Trophoblast cell (in vitro differentiated cells and primary cell): ENCODE measurements around the gene TOX2.

ENCODE experiments used
- DNase-seq, 2 donors: peaks; one replicate each; pipeline ENCODE4 v3.0.0-alpha.2; 2016
- H2AFZ ChIP-seq: 2 replicates; pipeline ENCODE4 v1.6.1; 2013; ENCODE audit warnings: low read length, moderate library complexity, mild to moderate bottlenecking; ENCODE audit not compliant: insufficient read depth, poor library complexity
- H2AK5ac ChIP-seq: 2 replicates; pipeline ENCODE4 v1.6.1; 2013; ENCODE audit warnings: mild to moderate bottlenecking, low read length
- H2BK120ac ChIP-seq: 2 replicates; pipeline ENCODE4 v1.6.1; 2013; ENCODE audit warnings: low read length, mild to moderate bottlenecking, moderate library complexity; ENCODE audit not compliant: insufficient read depth, poor library complexity
- H2BK12ac ChIP-seq: 2 replicates; pipeline ENCODE4 v1.6.1; 2013; ENCODE audit warnings: mild to moderate bottlenecking, low read length, moderate library complexity
- H2BK5ac ChIP-seq: 2 replicates; pipeline ENCODE4 v1.6.1; 2013; ENCODE audit warnings: low read length, low read depth, moderate library complexity, mild to moderate bottlenecking; ENCODE audit not compliant: poor library complexity
- H3K14ac ChIP-seq: 2 replicates; pipeline ENCODE4 v1.6.1; 2013; ENCODE audit warnings: mild to moderate bottlenecking, low read length
- H3K18ac ChIP-seq: 2 replicates; pipeline ENCODE4 v1.6.1; 2013; ENCODE audit warnings: mild to moderate bottlenecking, low read length
- H3K23ac ChIP-seq: 2 replicates; pipeline ENCODE4 v1.6.1; 2013; ENCODE audit warnings: low read length
- H3K27ac ChIP-seq: 2 replicates; pipeline ENCODE4 v1.5.1; 2013; ENCODE audit warnings: low read depth, mild to moderate bottlenecking, inconsistent platforms, low read length, moderate library complexity
- H3K27me3 ChIP-seq: 2 replicates; pipeline ENCODE4 v1.6.1; 2013; ENCODE audit warnings: inconsistent platforms, mild to moderate bottlenecking, low read length, moderate library complexity; ENCODE audit not compliant: insufficient read depth
- H3K36me3 ChIP-seq, 2 experiments: 1 replicate in 1 of 2; 2 replicates in 1 of 2; pipeline ENCODE4 v1.6.1; 2013; ENCODE audit warnings: low read length in 2 of 2, mild to moderate bottlenecking in 2 of 2, moderate library complexity in 1 of 2; ENCODE audit not compliant: insufficient read depth in 2 of 2, control insufficient read depth in 1 of 2
- H3K4ac ChIP-seq: 2 replicates; pipeline ENCODE4 v1.6.1; 2013; ENCODE audit warnings: low read depth, mild to moderate bottlenecking, low read length, moderate library complexity
- H3K4me1 ChIP-seq, 2 experiments: 1 replicate in 1 of 2; 2 replicates in 1 of 2; pipeline ENCODE4 v1.6.1; 2013; ENCODE audit warnings: low read length in 2 of 2, mild to moderate bottlenecking in 2 of 2, moderate library complexity in 1 of 2; ENCODE audit not compliant: insufficient read depth in 2 of 2, control insufficient read depth in 1 of 2
- H3K4me2 ChIP-seq: 2 replicates; pipeline ENCODE4 v1.6.1; 2013; ENCODE audit warnings: inconsistent platforms, mild to moderate bottlenecking, low read length, moderate library complexity
- H3K4me3 ChIP-seq: 2 replicates; pipeline ENCODE4 v1.5.1; 2013; ENCODE audit warnings: mild to moderate bottlenecking, low read depth, low read length, inconsistent platforms
- H3K79me1 ChIP-seq: one replicate; pipeline ENCODE4 v1.6.1; 2013; ENCODE audit warnings: low read length
- H3K79me2 ChIP-seq: 2 replicates; pipeline ENCODE4 v1.6.1; 2013; ENCODE audit warnings: low read length, mild to moderate bottlenecking; ENCODE audit not compliant: control insufficient read depth, insufficient read depth, poor library complexity
- H3K9ac ChIP-seq: 2 replicates; pipeline ENCODE4 v1.6.1; 2013; ENCODE audit warnings: mild to moderate bottlenecking, low read length
- H3K9me3 ChIP-seq: 2 replicates; pipeline ENCODE4 v1.6.1; 2013; ENCODE audit warnings: low read depth, mild to moderate bottlenecking, control low read depth, inconsistent platforms, low read length; ENCODE audit not compliant: insufficient read depth
- H4K12ac ChIP-seq: 2 replicates; pipeline ENCODE4 v1.6.1; 2013; ENCODE audit warnings: low read depth, mild to moderate bottlenecking, low read length, moderate library complexity
- H4K8ac ChIP-seq: 2 replicates; pipeline ENCODE4 v1.6.1; 2013; ENCODE audit warnings: low read depth, mild to moderate bottlenecking, low read length, moderate library complexity
- H4K91ac ChIP-seq: one replicate; pipeline ENCODE4 v1.6.1; 2013; ENCODE audit warnings: low read depth, mild to moderate bottlenecking, low read length, moderate library complexity
- WGBS: extraction: QIAGEN DNeasy Blood & Tissue Kit; methylation state at CpG from one replicate; pipeline ENCODE4 v1.1.7; 2013; ENCODE audit warnings: missing lambda C conversion rate; ENCODE audit not compliant: insufficient read length, insufficient coverage; ENCODE audit errors: extremely low coverage; 5-methylcytosine and 5-hydroxymethylcytosine counted together

TOX2 gene

GRCh38 chr20:43910564-43910963, 4.1 kb upstream of the TOX2 start:
- Histone ChIP-seq H4K91ac (no peak overlapping the region), H3K27ac (no peak overlapping the region), H3K9ac (no peak overlapping the region), H2BK12ac (no peak overlapping the region), H2AFZ (no peak overlapping the region), H4K8ac (no peak overlapping the region), H3K4ac (no peak overlapping the region), H3K14ac (no peak overlapping the region), H3K18ac (no peak overlapping the region), H3K4me1 (peaks cover 3 to 5% of the 10 kb centered on the region in 2 experiments), H3K27me3 (peaks cover 15% of the 10 kb centered on the region), H3K9me3 (peaks cover 7% of the 10 kb centered on the region), H2AK5ac (no peak overlapping the region), H2BK120ac (no peak overlapping the region), H3K79me1 (no peaks in the 10 kb centered on the region), H3K4me2 (no peak overlapping the region), H2BK5ac (no peak overlapping the region), H3K79me2 (no peaks in the 10 kb centered on the region), H3K23ac (no peak overlapping the region), H3K4me3 (no peak overlapping the region), H4K12ac (no peak overlapping the region), H3K36me3 (no peaks in the 10 kb centered on the region)
- DNase-seq: no peak
- WGBS: no CpG with 5 or more reads among the region's 4 CpGs

GRCh38 chr20:43911066-43911465, 3.6 kb upstream of the TOX2 start:
- no CpG with 5 or more reads among the region's 2 CpGs for WGBS
- DNase-seq: no peak
- Histone ChIP-seq H3K9ac (no peak overlapping the region), H3K27ac (no peak overlapping the region), H3K4me2 (no peak overlapping the region), H2BK5ac (no peak overlapping the region), H2AFZ (no peak overlapping the region), H3K36me3 (no peaks in the 10 kb centered on the region), H4K91ac (no peak overlapping the region), H2BK12ac (no peak overlapping the region), H3K4ac (no peak overlapping the region), H3K79me2 (no peaks in the 10 kb centered on the region), H4K8ac (no peak overlapping the region), H3K9me3 (peaks cover 9% of the 10 kb centered on the region), H4K12ac (no peak overlapping the region), H3K27me3 (peaks cover 20% of the 10 kb centered on the region), H3K18ac (no peak overlapping the region), H3K14ac (no peak overlapping the region), H3K23ac (no peak overlapping the region), H3K4me3 (no peak overlapping the region), H2BK120ac (no peak overlapping the region), H3K4me1 (peaks cover 3 to 10% of the 10 kb centered on the region in 2 experiments), H3K79me1 (no peaks in the 10 kb centered on the region), H2AK5ac (no peak overlapping the region)

DNA sequence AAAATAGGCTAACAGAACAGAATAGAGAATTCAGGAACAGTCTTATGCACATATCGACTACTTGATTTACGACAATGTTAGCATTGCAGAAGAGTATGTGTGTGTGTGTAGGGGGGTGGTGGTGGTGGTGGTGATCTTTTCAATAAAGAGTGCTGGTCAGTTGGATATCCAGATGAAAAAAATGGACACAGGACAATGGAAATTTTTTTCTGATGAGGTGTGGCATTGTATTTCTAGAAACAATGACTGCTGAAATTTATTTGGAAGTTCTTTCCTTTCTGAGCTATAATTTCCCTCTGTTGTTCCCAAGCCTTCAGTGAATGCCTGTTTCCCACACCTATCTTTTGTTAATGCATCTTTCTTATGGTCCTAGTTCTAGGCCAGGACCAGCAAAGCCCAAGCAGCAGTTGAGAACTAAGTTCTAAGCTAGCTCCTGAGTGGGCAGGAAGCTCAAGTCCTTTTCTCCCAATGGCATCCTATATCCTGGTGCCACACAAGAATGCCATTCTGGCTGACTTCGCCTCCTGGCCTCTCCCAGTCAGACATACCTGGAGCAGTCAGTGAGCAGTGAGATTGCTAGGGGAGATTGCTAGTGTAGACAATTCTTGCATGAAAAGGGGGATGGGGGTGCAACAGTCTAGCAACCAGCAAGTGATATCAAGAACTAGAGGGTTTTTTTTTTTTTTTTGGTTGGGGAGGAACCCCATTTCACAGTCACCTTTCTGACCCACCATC, 1.2 kb upstream of the TOX2 start:
- no peak overlapping the region for H2AFZ ChIP-seq
- H3K4me1 ChIP-seq: peaks cover 3 to 11% of the 10 kb centered on the region in 2 experiments

DNA sequence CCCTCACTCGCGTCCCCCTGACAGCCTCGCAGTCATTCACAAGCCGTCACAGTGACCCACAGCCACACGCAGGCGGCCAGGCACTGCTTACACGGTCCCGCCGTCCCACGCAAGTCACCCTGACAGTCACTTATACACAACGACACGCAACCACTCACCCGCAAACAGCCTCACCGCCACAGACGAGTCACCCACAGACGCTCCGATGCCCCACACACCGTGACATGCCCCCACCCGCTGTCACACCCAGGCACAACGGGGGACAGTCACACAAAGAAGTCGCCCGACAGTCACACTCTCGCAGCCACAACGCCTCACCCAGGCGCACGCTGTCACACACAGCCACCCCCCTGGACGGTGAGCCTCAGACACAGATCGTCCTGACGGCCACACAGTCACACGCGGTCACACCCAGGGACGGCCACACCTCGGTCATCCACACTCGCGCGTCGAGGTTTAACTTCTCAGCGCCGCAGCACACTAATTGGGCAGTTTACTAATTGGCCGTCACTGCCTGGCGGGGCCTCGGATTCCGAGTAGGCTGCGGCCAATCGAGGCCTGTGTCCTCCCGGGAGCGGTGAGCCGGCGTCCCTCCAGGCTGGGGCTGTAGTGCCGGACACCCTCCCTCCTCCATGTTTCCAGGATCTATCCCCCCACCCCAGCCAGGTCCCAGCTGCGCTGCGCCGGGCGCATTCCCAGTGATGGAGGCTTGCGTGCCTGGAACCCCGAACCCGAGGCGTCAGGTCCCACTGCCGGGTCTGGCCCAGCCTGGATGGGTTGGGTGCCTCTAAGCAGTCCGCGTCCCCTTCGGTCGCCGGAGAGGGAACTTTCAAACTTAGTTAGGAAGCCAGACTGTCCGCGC, 790 bp downstream of the TOX2 start:
- DNase-seq: peak in 1 of 2 donors; percentile 1
- peaks cover 3 to 11% of the 10 kb centered on the region in 2 experiments for H3K4me1 ChIP-seq
- no peaks in the 10 kb centered on the region for H3K79me1 ChIP-seq
- peaks cover 12% of the 10 kb centered on the region for H3K9me3 ChIP-seq
- H3K79me2 ChIP-seq: no peaks in the 10 kb centered on the region
- no peak overlapping the region for H4K12ac ChIP-seq
- no CpG with 5 or more reads among the region's 66 CpGs for WGBS
- H3K27ac ChIP-seq: no peak overlapping the region
- no peak overlapping the region for H3K18ac ChIP-seq
- H3K23ac ChIP-seq: peak overlapping the region; percentile 97
- no peak overlapping the region for H4K8ac ChIP-seq
- H2AFZ ChIP-seq: no peak overlapping the region
- H3K14ac ChIP-seq: no peak overlapping the region
- no peak overlapping the region for H3K4ac ChIP-seq
- no peak overlapping the region for H2BK12ac ChIP-seq
- H3K27me3 ChIP-seq: peaks cover 33% of the 10 kb centered on the region
- H3K9ac ChIP-seq: no peak overlapping the region
- no peak overlapping the region for H2BK5ac ChIP-seq
- H3K4me2 ChIP-seq: peak overlapping the region; percentile 37
- H2AK5ac ChIP-seq: no peak overlapping the region
- no peaks in the 10 kb centered on the region for H3K36me3 ChIP-seq
- no peak overlapping the region for H2BK120ac ChIP-seq
- peak overlapping the region; percentile 10 for H3K4me3 ChIP-seq
- no peak overlapping the region for H4K91ac ChIP-seq

More for the DNA sequence above, 1.2 kb upstream of the TOX2 start:
- Histone ChIP-seq H3K9ac (no peak overlapping the region), H3K27me3 (peaks cover 33% of the 10 kb centered on the region), H3K27ac (no peak overlapping the region), H3K23ac (no peak overlapping the region), H4K8ac (no peak overlapping the region), H3K36me3 (no peaks in the 10 kb centered on the region), H4K91ac (no peak overlapping the region), H2BK5ac (no peak overlapping the region), H3K4me3 (no peak overlapping the region), H3K79me1 (no peaks in the 10 kb centered on the region), H3K4me2 (no peak overlapping the region), H3K14ac (no peak overlapping the region), H3K79me2 (no peaks in the 10 kb centered on the region), H4K12ac (no peak overlapping the region), H3K4ac (no peak overlapping the region), H3K18ac (no peak overlapping the region), H3K9me3 (peaks cover 11% of the 10 kb centered on the region), H2BK120ac (no peak overlapping the region), H2BK12ac (no peak overlapping the region), H2AK5ac (no peak overlapping the region)
- DNase-seq: no peak
- no CpG with 5 or more reads among the region's 3 CpGs for WGBS
